Measurements from ENCODE around the gene PCSK4. TPM values are rescaled to one million over a fixed set of nuclear protein-coding genes. Genes with fewer than 3 reads are reported as not detected.

The PCSK4 gene
- total RNA-seq, 1 experiment from 2014 or later = 9.1 TPM

DNA sequence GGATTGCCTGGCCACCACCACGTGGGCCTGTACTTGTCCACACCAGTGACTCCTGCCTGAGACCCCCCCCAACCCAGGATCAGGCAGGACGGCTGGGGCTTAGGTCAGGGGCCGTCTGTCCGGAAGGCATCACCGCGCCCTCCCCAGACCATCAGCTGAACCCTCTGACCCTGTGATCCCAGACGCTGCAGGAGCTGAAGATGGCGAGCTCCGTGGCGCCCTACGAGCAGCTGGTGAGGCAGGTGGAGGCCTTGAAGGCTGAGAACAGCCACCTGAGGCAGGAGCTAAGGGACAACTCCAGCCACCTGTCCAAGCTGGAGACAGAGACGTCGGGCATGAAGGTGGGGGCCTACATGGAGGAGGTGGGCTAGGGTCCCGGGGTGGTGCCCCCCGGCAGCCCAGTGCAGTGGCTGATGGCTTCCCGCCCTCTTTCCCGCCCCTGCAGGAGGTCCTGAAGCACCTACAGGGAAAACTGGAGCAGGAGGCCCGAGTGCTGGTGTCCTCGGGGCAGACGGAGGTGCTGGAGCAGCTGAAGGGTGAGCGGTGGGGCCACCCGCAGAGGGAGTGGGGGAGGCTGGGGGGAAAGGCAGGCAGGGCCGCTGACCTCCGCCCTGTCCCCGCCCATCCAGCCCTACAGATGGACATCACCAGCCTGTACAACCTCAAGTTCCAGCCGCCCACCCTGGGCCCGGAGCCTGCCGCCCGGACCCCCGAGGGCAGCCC lies 37.2 kb downstream of the PCSK4 start:
- peaks cover 83% of the 10 kb centered on the region for H3K27me3 Mint-ChIP-seq (ENCODE audit: low read depth)
- Histone ChIP-seq H2BK20ac (ENCODE audit: low read depth, low read length, poor library complexity, severe bottlenecking) (no peak overlapping the region), H3K27me3 (ENCODE audit: insufficient read depth, low read length) (peaks cover 15% of the 10 kb centered on the region; the same call in 1 of the 2 replicates), H3K79me2 (ENCODE audit: insufficient read depth, low read length) (no peaks in the 10 kb centered on the region), H3K14ac (ENCODE audit: insufficient read depth, low read length) (no peak overlapping the region; the same call in 1 of the 2 replicates), H2BK12ac (ENCODE audit: insufficient read length, low read depth, low read length) (peak overlapping the region; percentile 27), H4K8ac (replicated peaks; ENCODE audit: insufficient read length, low read depth, low read length) (no peak overlapping the region), H3K23me2 (ENCODE audit: insufficient read length, low read depth, low read length, poor library complexity, severe bottlenecking) (peaks cover 15% of the 10 kb centered on the region), H3K9ac (ENCODE audit: extremely low read depth, insufficient read length, low read length) (no peak overlapping the region), H3K4me2 (ENCODE audit: insufficient read depth, insufficient read length, low read length) (no peak overlapping the region), H2AK5ac (ENCODE audit: insufficient read length, low read length) (no peak overlapping the region), H3K56ac (ENCODE audit: insufficient read length, low read depth, low read length) (no peak overlapping the region), H3K18ac (ENCODE audit: insufficient read length, low read depth, low read length) (no peak overlapping the region), H3T11ph (ENCODE audit: low read length) (no peak overlapping the region), H2BK5ac (ENCODE audit: insufficient read length, low read length) (no peak overlapping the region), H2BK15ac (ENCODE audit: low read depth, low read length) (peak overlapping the region; percentile 27; the same call in 1 of the 2 replicates), H2BK120ac (ENCODE audit: low read depth, low read length, poor library complexity, severe bottlenecking) (no peak overlapping the region), H3K9me3 (ENCODE audit: control insufficient read depth, low read depth, low read length) (no peaks in the 10 kb centered on the region), H3K23ac (ENCODE audit: insufficient read length, low read depth, low read length) (no peak overlapping the region), H3K4me1 (ENCODE audit: insufficient read depth, low read length) (no peaks in the 10 kb centered on the region; the same call in 1 of the 2 replicates), H4K5ac (ENCODE audit: insufficient read length, low read depth, low read length) (no peak overlapping the region), H3K27ac (ENCODE audit: insufficient read length, low read depth, low read length) (no peak overlapping the region), H4K20me1 (ENCODE audit: control insufficient read depth, insufficient read depth, insufficient read length) (no peaks in the 10 kb centered on the region), H2AFZ (ENCODE audit: low read length) (no peak overlapping the region), H4K91ac (ENCODE audit: insufficient read length, low read depth, low read length) (no peak overlapping the region), H3K4ac (ENCODE audit: low read depth, low read length) (no peak overlapping the region), H3K79me1 (ENCODE audit: insufficient read depth, low read depth, low read length, poor library complexity, severe bottlenecking) (no peaks in the 10 kb centered on the region)
- no peak for TF ChIP-seq CTCF (conservative IDR thresholded peaks at IDR 0.05)
- H3K4me3 Mint-ChIP-seq = peak overlapping the region in 1 of 2 experiments; percentile 53; a peak in 1 of 5 replicates
- peaks cover 0 to 6% (median 2%) of the 10 kb centered on the region in 3 experiments; a peak in 1 of 7 replicates for H3K36me3 Mint-ChIP-seq (ENCODE audit: insufficient read depth in 1 of 3, low read depth in 3 of 3)
- DNase-seq = no peak
- H3K27ac Mint-ChIP-seq = no peak overlapping the region
- no peaks in the 10 kb centered on the region; a peak in 1 of 5 replicates for H3K9me3 Mint-ChIP-seq
- peaks cover 16 to 47% of the 10 kb centered on the region in 2 experiments for H3K4me1 Mint-ChIP-seq
- no CpG with 5 or more reads among the region's 30 CpGs for WGBS (ENCODE audit: extremely low coverage, insufficient read length, low lambda C conversion rate)
